ENCODE measurements around the gene FAM53C. TPM values are rescaled to one million over a fixed set of nuclear protein-coding genes. Genes with fewer than 3 reads are reported as not detected.
A peak's percentile ranks its signal among the peaks of the same experiment; 100 is the strongest.

FAM53C gene
- polyA plus RNA-seq (2012; ENCODE audit: insufficient read length, low read depth), result 48.6 TPM

DNA sequence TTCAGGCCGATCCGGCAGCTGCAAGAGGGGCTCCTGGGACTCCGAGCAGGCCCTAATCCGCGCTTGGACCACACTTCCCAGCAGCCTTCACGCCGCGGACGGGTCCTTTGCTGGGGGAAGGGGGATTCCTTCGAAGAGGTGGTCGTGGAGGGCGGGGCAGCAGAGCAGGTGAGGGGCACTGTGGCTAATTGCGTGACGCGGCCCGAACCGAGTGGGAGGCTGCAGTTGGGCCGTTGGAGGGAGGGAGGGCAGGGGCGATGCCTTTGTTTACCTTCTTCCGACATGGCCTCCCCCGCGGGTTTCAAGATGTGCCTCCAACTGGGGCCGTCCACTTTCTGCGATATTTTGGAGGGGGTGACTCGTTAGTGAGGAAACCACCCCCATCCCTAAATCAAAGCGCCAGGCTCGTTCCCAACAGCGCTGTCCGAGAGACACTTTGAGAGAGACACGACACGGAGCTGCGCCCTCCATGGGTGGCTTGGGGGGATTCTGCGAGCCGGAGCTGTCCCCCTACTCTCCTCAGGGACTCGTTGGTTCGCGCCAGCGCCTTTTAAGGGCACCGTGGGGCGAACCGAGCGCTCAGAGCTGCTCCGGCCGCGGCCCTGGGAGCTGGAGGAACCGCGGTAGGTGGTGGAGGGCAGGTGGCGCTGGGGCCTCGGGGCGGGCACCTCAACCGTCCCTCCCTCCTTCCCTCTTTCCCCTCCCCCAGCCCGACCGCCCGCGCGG is at the start of gene FAM53C:
TSS of gene FAM53C (plus strand) at position 582 of the 726 bp plus-strand sequence. CDS start 3,070 bp downstream, outside the sequence.
- TF ChIP-seq TAF1 (IDR thresholded peaks at IDR 0.05; ENCODE audit: borderline replicate concordance, insufficient read depth, low read length) (peak; percentile 97), SIN3A (IDR thresholded peaks at IDR 0.05; ENCODE audit: borderline replicate concordance, insufficient read depth, low read length) (peak; percentile 59; the same call in 1 of the 2 replicates), FOXP2 (optimal IDR thresholded peaks at IDR 0.05; ENCODE audit: borderline replicate concordance, extremely low read depth, extremely low read length, insufficient read depth) (peak; percentile 93), POLR2AphosphoS5 (IDR thresholded peaks at IDR 0.05; ENCODE audit: low read depth, low read length) (peak; percentile 100)
- TF ChIP-seq, protein P1, sequence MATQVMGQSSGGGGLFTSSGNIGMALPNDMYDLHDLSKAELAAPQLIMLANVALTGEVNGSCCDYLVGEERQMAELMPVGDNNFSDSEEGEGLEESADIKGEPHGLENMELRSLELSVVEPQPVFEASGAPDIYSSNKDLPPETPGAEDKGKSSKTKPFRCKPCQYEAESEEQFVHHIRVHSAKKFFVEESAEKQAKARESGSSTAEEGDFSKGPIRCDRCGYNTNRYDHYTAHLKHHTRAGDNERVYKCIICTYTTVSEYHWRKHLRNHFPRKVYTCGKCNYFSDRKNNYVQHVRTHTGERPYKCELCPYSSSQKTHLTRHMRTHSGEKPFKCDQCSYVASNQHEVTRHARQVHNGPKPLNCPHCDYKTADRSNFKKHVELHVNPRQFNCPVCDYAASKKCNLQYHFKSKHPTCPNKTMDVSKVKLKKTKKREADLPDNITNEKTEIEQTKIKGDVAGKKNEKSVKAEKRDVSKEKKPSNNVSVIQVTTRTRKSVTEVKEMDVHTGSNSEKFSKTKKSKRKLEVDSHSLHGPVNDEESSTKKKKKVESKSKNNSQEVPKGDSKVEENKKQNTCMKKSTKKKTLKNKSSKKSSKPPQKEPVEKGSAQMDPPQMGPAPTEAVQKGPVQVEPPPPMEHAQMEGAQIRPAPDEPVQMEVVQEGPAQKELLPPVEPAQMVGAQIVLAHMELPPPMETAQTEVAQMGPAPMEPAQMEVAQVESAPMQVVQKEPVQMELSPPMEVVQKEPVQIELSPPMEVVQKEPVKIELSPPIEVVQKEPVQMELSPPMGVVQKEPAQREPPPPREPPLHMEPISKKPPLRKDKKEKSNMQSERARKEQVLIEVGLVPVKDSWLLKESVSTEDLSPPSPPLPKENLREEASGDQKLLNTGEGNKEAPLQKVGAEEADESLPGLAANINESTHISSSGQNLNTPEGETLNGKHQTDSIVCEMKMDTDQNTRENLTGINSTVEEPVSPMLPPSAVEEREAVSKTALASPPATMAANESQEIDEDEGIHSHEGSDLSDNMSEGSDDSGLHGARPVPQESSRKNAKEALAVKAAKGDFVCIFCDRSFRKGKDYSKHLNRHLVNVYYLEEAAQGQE (IDR thresholded peaks at IDR 0.05; ENCODE audit: insufficient read depth in 1 of 2, low read depth in 2 of 2, low read length in 2 of 2), result peak; percentile 54 to 71; a peak in 3 of 4 replicates

DNA sequence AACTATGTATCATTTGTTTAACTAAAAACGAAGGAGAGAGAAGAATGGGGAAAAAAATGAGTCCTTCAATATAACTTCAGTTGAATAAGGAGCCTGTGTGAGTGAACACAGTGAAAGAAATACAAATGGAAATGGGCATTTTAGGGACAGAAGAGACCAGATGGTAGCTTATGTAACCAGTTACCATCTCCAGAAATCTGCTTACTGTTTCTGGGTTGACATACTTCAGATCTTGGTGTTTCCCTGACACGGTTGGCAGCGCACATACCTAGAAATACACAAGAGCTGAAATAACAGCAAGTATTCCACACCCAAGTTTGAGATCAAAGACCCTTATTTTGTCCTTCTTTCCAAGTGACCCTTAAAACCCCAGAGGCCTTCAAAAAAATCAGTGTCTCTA is 48.8 kb upstream of the FAM53C start:
- TF ChIP-seq, protein P1 (IDR thresholded peaks at IDR 0.05; ENCODE audit: insufficient read depth in 1 of 2, low read depth in 2 of 2, low read length in 2 of 2), result no peak
- no peak for TF ChIP-seq FOXP2 (optimal IDR thresholded peaks at IDR 0.05; ENCODE audit: borderline replicate concordance, extremely low read depth, extremely low read length, insufficient read depth)
- TF ChIP-seq SIN3A (IDR thresholded peaks at IDR 0.05; ENCODE audit: borderline replicate concordance, insufficient read depth, low read length), result no peak
- TF ChIP-seq POLR2AphosphoS5 (IDR thresholded peaks at IDR 0.05; ENCODE audit: low read depth, low read length), result no peak
- no peak for TF ChIP-seq TAF1 (IDR thresholded peaks at IDR 0.05; ENCODE audit: borderline replicate concordance, insufficient read depth, low read length)

DNA sequence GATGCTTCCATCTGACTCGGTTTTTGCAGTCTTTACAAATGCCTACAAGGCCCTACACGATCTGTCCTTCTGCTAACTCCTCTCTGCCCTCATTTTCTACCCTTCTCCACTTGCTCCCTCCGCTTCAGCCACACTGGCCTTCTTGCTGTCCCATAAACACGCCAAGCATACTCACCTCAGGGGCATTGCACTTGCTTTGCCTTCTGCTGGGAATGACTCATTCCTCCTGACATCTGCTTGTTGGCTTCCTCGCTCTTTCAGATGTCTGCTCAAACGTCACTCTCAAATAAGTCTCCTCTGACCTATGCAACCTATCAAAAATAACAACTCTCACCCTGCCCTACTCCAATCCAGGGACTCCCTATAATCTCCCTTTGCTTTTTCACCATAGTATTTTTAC is 34.7 kb upstream of the FAM53C start:
- no peak for TF ChIP-seq TAF1 (IDR thresholded peaks at IDR 0.05; ENCODE audit: borderline replicate concordance, insufficient read depth, low read length)

DNA sequence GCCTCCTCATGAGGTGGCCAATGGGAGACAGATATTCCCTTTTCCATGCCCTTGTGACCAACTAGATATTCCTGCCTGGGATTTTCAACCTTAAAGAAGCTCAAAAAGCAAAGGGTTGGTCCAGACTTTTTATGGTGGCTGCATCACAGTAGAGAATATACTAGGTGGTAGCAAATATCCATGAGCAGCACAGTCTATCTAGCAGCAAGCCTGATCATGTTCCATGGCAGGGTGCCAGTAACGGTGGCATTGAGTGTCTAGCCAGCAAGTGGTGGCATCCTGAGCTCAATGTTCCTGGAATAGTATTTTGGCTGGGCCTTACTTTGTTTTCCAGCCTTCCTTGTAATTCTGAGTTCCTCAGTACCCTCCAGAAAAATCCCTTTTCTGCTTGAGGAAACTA is 32.3 kb upstream of the FAM53C start:
- TF ChIP-seq, protein P1 (IDR thresholded peaks at IDR 0.05; ENCODE audit: insufficient read depth in 1 of 2, low read depth in 2 of 2, low read length in 2 of 2), result no peak
- no peak for TF ChIP-seq SIN3A (IDR thresholded peaks at IDR 0.05; ENCODE audit: borderline replicate concordance, insufficient read depth, low read length)
- TF ChIP-seq TAF1 (IDR thresholded peaks at IDR 0.05; ENCODE audit: borderline replicate concordance, insufficient read depth, low read length), result no peak
- TF ChIP-seq FOXP2 (optimal IDR thresholded peaks at IDR 0.05; ENCODE audit: borderline replicate concordance, extremely low read depth, extremely low read length, insufficient read depth), result no peak
- TF ChIP-seq POLR2AphosphoS5 (IDR thresholded peaks at IDR 0.05; ENCODE audit: low read depth, low read length), result no peak

DNA sequence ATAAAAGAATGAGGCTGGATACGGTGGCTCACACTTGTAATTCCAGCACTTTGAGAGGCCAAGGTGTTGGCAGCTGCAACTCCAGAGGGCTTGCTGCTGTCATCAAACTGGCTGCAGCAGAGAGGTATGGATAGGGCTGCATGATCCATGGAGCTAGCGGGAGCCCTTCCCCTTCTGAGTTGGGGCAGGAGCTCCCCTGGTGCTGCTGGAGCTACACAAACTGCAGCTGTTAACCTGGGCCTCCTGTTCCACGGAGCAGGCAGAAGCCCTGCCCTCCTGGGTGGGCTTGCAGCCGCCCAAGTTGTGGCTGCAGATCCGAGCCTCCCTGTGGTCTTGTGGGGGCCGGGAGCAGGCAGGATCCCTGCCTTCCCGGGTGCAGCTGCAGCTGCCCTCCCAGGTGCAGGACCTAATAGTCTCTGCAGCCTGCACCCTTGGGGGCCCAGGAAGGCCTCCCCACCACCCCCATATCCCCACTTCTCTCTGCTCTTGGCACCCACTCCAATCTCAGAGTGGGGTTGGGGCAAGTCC is 22.3 kb upstream of the FAM53C start:
- TF ChIP-seq SIN3A (IDR thresholded peaks at IDR 0.05; ENCODE audit: borderline replicate concordance, insufficient read depth, low read length), result no peak
- no peak for TF ChIP-seq FOXP2 (optimal IDR thresholded peaks at IDR 0.05; ENCODE audit: borderline replicate concordance, extremely low read depth, extremely low read length, insufficient read depth)
- TF ChIP-seq, protein P1 (IDR thresholded peaks at IDR 0.05; ENCODE audit: insufficient read depth in 1 of 2, low read depth in 2 of 2, low read length in 2 of 2), result no peak
- TF ChIP-seq TAF1 (IDR thresholded peaks at IDR 0.05; ENCODE audit: borderline replicate concordance, insufficient read depth, low read length), result no peak
- no peak for TF ChIP-seq POLR2AphosphoS5 (IDR thresholded peaks at IDR 0.05; ENCODE audit: low read depth, low read length)
